Activated effector memory CD4-positive, alpha-beta T cell treated with Interleukin-2 at 50 U/mL for 16 hours (primary cell): Measurements from ENCODE around the gene GRAP2.
A peak's percentile ranks its signal among the peaks of the same experiment; 100 is the strongest.
"Not testable (repeated sequence)": the region's sequence is repeated elsewhere in the genome, so short reads cannot be mapped to it uniquely, and the experiment has no call there.

Experiments
- DNase-seq: peaks from one replicate; pipeline ENCODE4 v3.0.0-alpha.2; 2020

Gene GRAP2

GRCh38 chr22:39947220-39948216 lies 46.6 kb downstream of the GRAP2 start:
- DNase-seq, result no peak

- DNase-seq, result no peak
These were observed 49.3 kb downstream of the GRAP2 start for GRCh38 chr22:39949964-39950737.

GRCh38 chr22:39951603-39952293 lies 50.9 kb downstream of the GRAP2 start:
- DNase-seq, result not testable (repeated sequence)

- DNase-seq, result no peak
These were observed 51.5 kb downstream of the GRAP2 start for GRCh38 chr22:39952347-39952746.

- no peak for DNase-seq
These were observed 52.2 kb downstream of the GRAP2 start for GRCh38 chr22:39953101-39953500.

GRCh38 chr22:39954584-39955055 lies 53.7 kb downstream of the GRAP2 start:
- no peak for DNase-seq

- no peak for DNase-seq
These were observed 54.8 kb downstream of the GRAP2 start for GRCh38 chr22:39955675-39956074.

- no peak for DNase-seq
These were observed 56.2 kb downstream of the GRAP2 start for GRCh38 chr22:39956932-39957664.

- DNase-seq, result no peak
These were observed 57.3 kb downstream of the GRAP2 start for GRCh38 chr22:39958009-39958711.

GRCh38 chr22:39958949-39959639 lies 58.2 kb downstream of the GRAP2 start:
- DNase-seq, result no peak

- no peak for DNase-seq
These were observed 59.0 kb downstream of the GRAP2 start, which contains the start of gene TMA7B for GRCh38 chr22:39959640-39960447. Gene TMA7B (plus strand): TSS chr22:39960397. CDS start chr22:39964375, 3,978 bp downstream.

GRCh38 chr22:39960791-39961746 lies 60.2 kb downstream of the GRAP2 start:
- peak; percentile 45 for DNase-seq

- no peak for DNase-seq
These were observed 61.2 kb downstream of the GRAP2 start for GRCh38 chr22:39962071-39962470.

GRCh38 chr22:39965748-39966147 lies 64.9 kb downstream of the GRAP2 start:
- DNase-seq, result no peak

GRCh38 chr22:39966470-39966869 lies 65.6 kb downstream of the GRAP2 start:
- DNase-seq, result no peak

GRCh38 chr22:39967103-39967829 lies 66.4 kb downstream of the GRAP2 start:
- DNase-seq, result no peak

- no peak for DNase-seq
These were observed 67.4 kb downstream of the GRAP2 start for GRCh38 chr22:39967996-39968972.
